Osteoblast (primary cell): ENCODE data around the gene FBXO45. TPM values are rescaled to one million over a fixed set of nuclear protein-coding genes. Genes with fewer than 3 reads are reported as not detected.

ENCODE experiments used
- DNase-seq: peaks from one replicate; pipeline ENCODE4 v3.0.0; 2011; ENCODE audit warnings: low spot score, mixed read lengths; ENCODE audit not compliant: insufficient read length; ENCODE audit errors: missing footprints
- H2AFZ ChIP-seq: 2 replicates; pipeline ENCODE4 v1.6.0; 2011; ENCODE audit warnings: mild to moderate bottlenecking, low read length
- H3K27ac ChIP-seq: 2 replicates; pipeline ENCODE4 v1.5.1; 2011; ENCODE audit warnings: mild to moderate bottlenecking, low read depth, low read length, moderate library complexity
- H3K27me3 ChIP-seq: 2 replicates; pipeline ENCODE4 v1.6.0; 2012; ENCODE audit warnings: mild to moderate bottlenecking, control low read depth, inconsistent platforms, low read length, moderate library complexity; ENCODE audit not compliant: insufficient read depth
- H3K36me3 ChIP-seq: 2 replicates; pipeline ENCODE4 v1.5.1; 2011; ENCODE audit warnings: mild to moderate bottlenecking, low read length, control low read depth, moderate library complexity; ENCODE audit not compliant: insufficient read depth
- H3K4me1 ChIP-seq: 2 replicates; pipeline ENCODE4 v1.5.1; 2011; ENCODE audit warnings: mild to moderate bottlenecking, low read length, control low read depth, moderate library complexity; ENCODE audit not compliant: insufficient read depth
- H3K4me2 ChIP-seq: 2 replicates; pipeline ENCODE4 v1.6.0; 2011; ENCODE audit warnings: mild to moderate bottlenecking, low read length; ENCODE audit not compliant: insufficient read depth
- H3K4me3 ChIP-seq: fragments of 200-600 bp; sonication (generic); 3 replicates; pipeline ENCODE4 v1.5.1; 2012; ENCODE audit warnings: mild to moderate bottlenecking, low read length, inconsistent platforms; ENCODE audit not compliant: insufficient read depth
- H3K79me2 ChIP-seq: 2 replicates; pipeline ENCODE4 v1.6.0; 2012; ENCODE audit warnings: mild to moderate bottlenecking, low read length, control low read depth, inconsistent platforms; ENCODE audit not compliant: insufficient read depth
- H3K9me3 ChIP-seq: 2 replicates; pipeline ENCODE4 v1.5.1; 2011; ENCODE audit warnings: low read depth, low read length, control low read depth
- H4K20me1 ChIP-seq: 2 replicates; pipeline ENCODE4 v1.6.0; 2012; ENCODE audit warnings: mild to moderate bottlenecking, low read length, control low read depth; ENCODE audit not compliant: insufficient read depth
- total RNA-seq: library from RNA; depleted of rRNA; stranded (reverse); fragments of >200 nt; gene quantifications from 2 replicates; pipeline ENCODE4 v1.2.3, GENCODE V29; 2012
- TF ChIP-seq, protein P1 (sequence below): IDR thresholded peaks from 2 replicates; pipeline ENCODE4 v1.5.1; 2011; ENCODE audit warnings: mild to moderate bottlenecking, low read depth, low read length, moderate library complexity; ENCODE audit errors: extremely low read depth

The FBXO45 gene
- total RNA-seq, 1 donor: 8.0 TPM

DNA sequence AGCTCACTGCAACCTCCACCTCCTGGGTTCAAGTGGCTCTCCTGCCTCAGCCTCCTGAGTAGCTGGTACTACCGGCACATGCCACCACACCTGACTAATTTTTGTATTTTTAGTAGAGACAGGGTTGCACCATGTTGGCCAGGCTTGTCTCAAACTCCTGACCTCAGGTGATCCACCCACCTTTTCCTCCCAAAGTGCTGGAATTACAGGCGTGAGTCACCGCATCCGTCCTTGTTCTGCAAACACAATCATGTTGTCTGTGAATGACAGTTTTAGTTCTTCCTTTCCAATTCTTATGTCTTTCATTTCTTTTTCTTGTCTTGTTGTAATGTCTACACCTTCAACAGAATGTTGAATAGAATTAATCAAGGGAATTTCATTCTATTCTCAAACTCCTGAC is 37.0 kb upstream of the FBXO45 start:
- no peak for DNase-seq
- no peaks in the 10 kb centered on the region for H3K36me3 ChIP-seq
- H3K4me1 ChIP-seq: no peaks in the 10 kb centered on the region
- no peak overlapping the region for H3K4me3 ChIP-seq
- no peak overlapping the region for H2AFZ ChIP-seq
- no peaks in the 10 kb centered on the region for H4K20me1 ChIP-seq
- H3K4me2 ChIP-seq: no peak overlapping the region
- H3K9me3 ChIP-seq: no peaks in the 10 kb centered on the region
- no peak overlapping the region for H3K27ac ChIP-seq
- TF ChIP-seq, protein P1, sequence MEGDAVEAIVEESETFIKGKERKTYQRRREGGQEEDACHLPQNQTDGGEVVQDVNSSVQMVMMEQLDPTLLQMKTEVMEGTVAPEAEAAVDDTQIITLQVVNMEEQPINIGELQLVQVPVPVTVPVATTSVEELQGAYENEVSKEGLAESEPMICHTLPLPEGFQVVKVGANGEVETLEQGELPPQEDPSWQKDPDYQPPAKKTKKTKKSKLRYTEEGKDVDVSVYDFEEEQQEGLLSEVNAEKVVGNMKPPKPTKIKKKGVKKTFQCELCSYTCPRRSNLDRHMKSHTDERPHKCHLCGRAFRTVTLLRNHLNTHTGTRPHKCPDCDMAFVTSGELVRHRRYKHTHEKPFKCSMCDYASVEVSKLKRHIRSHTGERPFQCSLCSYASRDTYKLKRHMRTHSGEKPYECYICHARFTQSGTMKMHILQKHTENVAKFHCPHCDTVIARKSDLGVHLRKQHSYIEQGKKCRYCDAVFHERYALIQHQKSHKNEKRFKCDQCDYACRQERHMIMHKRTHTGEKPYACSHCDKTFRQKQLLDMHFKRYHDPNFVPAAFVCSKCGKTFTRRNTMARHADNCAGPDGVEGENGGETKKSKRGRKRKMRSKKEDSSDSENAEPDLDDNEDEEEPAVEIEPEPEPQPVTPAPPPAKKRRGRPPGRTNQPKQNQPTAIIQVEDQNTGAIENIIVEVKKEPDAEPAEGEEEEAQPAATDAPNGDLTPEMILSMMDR: no peak
- no peaks in the 10 kb centered on the region for H3K79me2 ChIP-seq
- H3K27me3 ChIP-seq: peaks cover 4% of the 10 kb centered on the region

DNA sequence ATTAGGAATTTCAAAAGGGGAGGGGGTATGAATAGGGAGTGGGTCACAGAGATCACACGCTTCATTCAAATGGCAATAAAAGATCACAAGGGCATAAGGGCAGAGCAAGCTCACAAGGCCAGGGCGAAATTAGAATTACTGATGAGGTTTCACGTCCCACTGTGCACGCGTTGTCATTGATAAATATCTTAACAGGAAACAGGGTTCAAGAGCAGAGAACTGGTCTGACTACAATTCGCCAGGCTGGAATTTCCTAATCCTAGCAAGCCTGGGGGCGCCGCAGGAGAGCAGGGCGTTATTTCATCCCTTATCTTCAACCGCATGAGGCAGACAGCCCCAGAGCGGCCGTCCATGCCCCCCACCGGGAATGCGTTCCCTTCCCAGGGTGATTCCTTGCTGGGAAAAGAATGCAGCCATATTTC is 35.2 kb upstream of the FBXO45 start:
- H3K27me3 ChIP-seq: peaks cover 4% of the 10 kb centered on the region
- TF ChIP-seq, protein P1: no peak
- H3K4me1 ChIP-seq: no peaks in the 10 kb centered on the region
- no peaks in the 10 kb centered on the region for H3K36me3 ChIP-seq
- no peak overlapping the region for H3K4me3 ChIP-seq
- H3K4me2 ChIP-seq: no peak overlapping the region
- no peaks in the 10 kb centered on the region for H3K9me3 ChIP-seq
- no peak overlapping the region for H3K27ac ChIP-seq
- H2AFZ ChIP-seq: peak overlapping the region; percentile 41
- no peak for DNase-seq
- H4K20me1 ChIP-seq: no peaks in the 10 kb centered on the region
- no peaks in the 10 kb centered on the region for H3K79me2 ChIP-seq

DNA sequence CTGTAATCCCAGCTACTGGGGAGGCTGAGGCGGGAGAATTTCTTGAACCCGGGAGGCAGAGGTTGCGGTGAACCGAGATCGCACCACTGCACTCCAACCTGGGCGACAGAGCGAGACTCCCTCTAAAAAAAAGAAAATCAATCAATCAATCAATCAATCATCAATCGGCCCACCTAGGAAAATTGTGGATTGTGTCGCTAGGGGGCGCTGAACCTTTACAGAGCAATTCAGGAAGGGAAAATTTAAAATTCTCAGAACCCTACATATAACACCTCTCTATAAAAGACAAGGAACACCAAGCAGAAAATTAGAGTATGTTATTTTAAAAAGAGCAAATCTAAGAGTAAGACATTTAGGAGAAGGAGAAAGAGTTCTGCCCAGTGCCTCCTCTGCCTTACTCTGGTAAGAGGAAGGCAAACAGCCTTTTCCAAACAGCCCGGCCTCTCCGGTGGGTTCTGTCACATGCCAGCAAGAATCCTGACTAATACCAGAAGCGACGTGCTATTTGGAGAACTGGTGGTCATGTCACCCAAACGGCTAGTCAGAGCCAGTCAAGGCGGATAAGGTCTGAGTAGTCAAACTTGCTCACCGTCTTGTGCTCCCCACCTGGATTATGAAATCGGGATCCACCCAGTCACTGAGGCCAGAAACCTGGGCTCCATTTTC is 31.0 kb upstream of the FBXO45 start:
- Histone ChIP-seq H3K36me3 (no peaks in the 10 kb centered on the region), H4K20me1 (no peaks in the 10 kb centered on the region), H3K9me3 (no peaks in the 10 kb centered on the region), H3K27me3 (peaks cover 8% of the 10 kb centered on the region), H2AFZ (no peak overlapping the region), H3K27ac (no peak overlapping the region), H3K79me2 (no peaks in the 10 kb centered on the region), H3K4me1 (no peaks in the 10 kb centered on the region), H3K4me2 (no peak overlapping the region), H3K4me3 (no peak overlapping the region)
- TF ChIP-seq, protein P1: peak; percentile 71
- peak; percentile 88 for DNase-seq

DNA sequence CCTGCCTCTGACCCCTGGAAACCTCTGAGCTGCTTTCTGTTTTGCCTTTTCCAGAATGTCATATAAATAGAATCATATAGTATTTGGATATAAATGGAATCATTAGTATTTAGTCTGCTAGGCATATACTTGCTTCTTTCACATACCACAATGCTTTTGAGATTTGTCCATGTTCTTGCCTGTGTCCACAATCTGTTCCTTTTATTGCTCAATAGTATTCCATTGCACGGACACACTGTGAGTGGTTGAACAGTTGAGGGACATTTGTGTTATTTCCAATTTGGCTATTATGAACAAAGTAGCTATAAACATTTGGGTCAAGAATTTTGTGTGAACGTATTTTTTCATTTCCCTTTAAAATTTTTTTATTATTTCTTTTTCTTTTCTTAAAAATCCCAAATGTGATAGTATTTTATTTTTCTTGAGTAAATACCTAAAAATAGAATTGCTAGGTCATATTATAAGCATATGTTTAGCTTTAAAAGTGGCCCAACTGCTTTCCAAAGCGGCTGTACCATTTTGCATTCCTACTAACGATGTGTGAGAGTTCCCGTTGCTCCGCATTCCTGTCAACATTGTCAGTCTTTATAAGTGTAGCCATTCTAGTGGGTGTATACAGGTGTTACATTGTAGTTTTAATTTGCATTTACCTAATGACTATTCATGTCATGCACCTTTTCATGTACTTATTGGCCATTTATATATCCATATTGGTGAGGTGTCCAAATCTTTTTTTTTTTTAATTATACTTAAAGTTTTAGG is 26.6 kb upstream of the FBXO45 start:
- Histone ChIP-seq H3K4me3 (no peak overlapping the region), H3K79me2 (no peaks in the 10 kb centered on the region), H3K27ac (no peak overlapping the region), H4K20me1 (no peaks in the 10 kb centered on the region), H3K27me3 (peaks cover 7% of the 10 kb centered on the region), H3K36me3 (no peaks in the 10 kb centered on the region), H2AFZ (no peak overlapping the region), H3K9me3 (no peaks in the 10 kb centered on the region), H3K4me2 (no peak overlapping the region), H3K4me1 (no peaks in the 10 kb centered on the region)
- TF ChIP-seq, protein P1: no peak
- no peak for DNase-seq
